HCT116 (cell line): ENCODE data around the gene FGF3. TPM values are rescaled to one million over a fixed set of nuclear protein-coding genes. Genes with fewer than 3 reads are reported as not detected.

ENCODE experiments used
- ATAC-seq: fragments of 200-7000 bp; cut with Tn5 transposase; 2 replicates; pipeline ENCODE4 v1.9.1; 2020; ENCODE audit warnings: mild to moderate bottlenecking, moderate library complexity
- BruUV-seq: library from RNA; stranded (reverse); fragments of 400-500 nt; replicated peaks from 2 replicates; lab custom pipeline; 2021; lab: Mats Ljungman, UMichigan
- CTCF ChIA-PET: fragments of 300-600 bp; sonication (Branson Sonifier 250); formaldehyde crosslinking; loops from one replicate; lab custom pipeline; 2021; ENCODE audit warnings: antibody characterized with exemption; lab: Charles Lee
- POLR2A ChIA-PET: fragments of 300-600, 350-600 bp; sonication (Branson Sonifier 250); formaldehyde crosslinking; loops from one replicate; lab custom pipeline; 2021; ENCODE audit warnings: antibody characterized with exemption; lab: Charles Lee
- RAD21 ChIA-PET, 2 experiments: fragments of 300-600 bp; sonication (Branson Sonifier 250); formaldehyde crosslinking; loops; one replicate each; lab custom pipeline; 2023; ENCODE audit warnings: low total read pairs in 2 of 2; ENCODE audit not compliant: uncharacterized antibody in 2 of 2, unreplicated experiment in 2 of 2, low non-redundant PET in 1 of 2; lab: Charles Lee
- DNase-seq: peaks from one replicate; pipeline ENCODE4 v3.0.0-alpha.2; 2010; ENCODE audit warnings: low read depth, low spot score
- H2AFZ ChIP-seq: fragments of 200-600 bp; shearing (Covaris generic), sonication (generic); 2 replicates; pipeline ENCODE4 v1.6.1; 2017; ENCODE audit warnings: low read depth, mixed run types, mixed read lengths, antibody characterized with exemption, low read length; ENCODE audit not compliant: poor library complexity, severe bottlenecking
- H3K27ac ChIP-seq: 2 replicates; pipeline ENCODE4 v1.5.1; 2012; ENCODE audit warnings: low read depth, low read length
- H3K27me3 ChIP-seq: fragments of 200-600 bp; sonication (generic); 2 replicates; pipeline ENCODE4 v1.6.1; 2016; ENCODE audit warnings: mixed run types, low read length, mixed read lengths; ENCODE audit not compliant: insufficient read depth
- H3K36me3 ChIP-seq, 2 experiments: fragments of 200-500 bp in 1 of 2; fragments of 200-600 bp in 1 of 2; sonication (Bioruptor generic) in 1 of 2; sonication (generic) in 1 of 2; 2 replicates each; pipeline versions ENCODE4 v1.5.1 to v1.6.1; 2014 to 2016; ENCODE audit warnings: low read length in 2 of 2, inconsistent platforms in 1 of 2, mixed read lengths in 1 of 2, mixed run types in 1 of 2; ENCODE audit not compliant: insufficient read depth in 2 of 2, control insufficient read depth in 1 of 2
- H3K4me1 ChIP-seq, 2 experiments: fragments of 200-600 bp in 1 of 2; sonication (generic) in 1 of 2; 2 replicates each; pipeline versions ENCODE4 v1.5.1 to v1.6.1; 2012 to 2017; ENCODE audit warnings: low read length in 2 of 2, inconsistent platforms in 1 of 2, mild to moderate bottlenecking in 1 of 2, mixed read lengths in 1 of 2, mixed run types in 1 of 2, moderate library complexity in 1 of 2; ENCODE audit not compliant: insufficient read depth in 2 of 2, control insufficient read depth in 1 of 2
- H3K4me2 ChIP-seq: fragments of 200-600 bp; sonication (generic); 2 replicates; pipeline ENCODE4 v1.6.1; 2017; ENCODE audit warnings: mixed run types, low read length, mixed read lengths
- H3K4me3 ChIP-seq, 2 experiments: fragments of 200-600 bp in 1 of 2; sonication (generic) in 1 of 2; replicated peaks in 1 of 2; 2 replicates each; pipeline ENCODE4 v1.5.1; 2011 to 2016; ENCODE audit warnings: low read length in 2 of 2, control low read depth in 1 of 2, low read depth in 1 of 2, mild to moderate bottlenecking in 1 of 2, mixed read lengths in 1 of 2, mixed run types in 1 of 2
- H3K79me2 ChIP-seq: fragments of 200-600 bp; sonication (generic); 2 replicates; pipeline ENCODE4 v1.6.1; 2017; ENCODE audit warnings: mild to moderate bottlenecking, mixed run types, low read length, moderate library complexity, mixed read lengths; ENCODE audit not compliant: insufficient read depth
- H3K9ac ChIP-seq: fragments of 200-600 bp; sonication (generic); 2 replicates; pipeline ENCODE4 v1.6.1; 2016; ENCODE audit warnings: low read length, mixed read lengths
- H3K9me2 ChIP-seq: fragments of 200-600 bp; sonication (generic), shearing (Covaris generic); 2 replicates; pipeline ENCODE4 v1.6.1; 2017; ENCODE audit warnings: mixed run types, mild to moderate bottlenecking, moderate library complexity; ENCODE audit not compliant: insufficient read depth
- H3K9me3 ChIP-seq, 2 experiments: fragments of 200-500 bp in 1 of 2; fragments of 200-600 bp in 1 of 2; sonication (Bioruptor generic) in 1 of 2; sonication (generic) in 1 of 2; 2 replicates each; pipeline ENCODE4 v1.6.1; 2014 to 2017; ENCODE audit warnings: low read length in 2 of 2, mixed read lengths in 2 of 2, inconsistent platforms in 1 of 2, low read depth in 1 of 2, mild to moderate bottlenecking in 1 of 2, mixed run types in 1 of 2, moderate library complexity in 1 of 2; ENCODE audit not compliant: control insufficient read depth in 1 of 2, insufficient read depth in 1 of 2
- H4K20me1 ChIP-seq: fragments of 200-600 bp; sonication (generic), shearing (Covaris generic); 2 replicates; pipeline ENCODE4 v1.6.1; 2017; ENCODE audit warnings: mixed run types, mild to moderate bottlenecking, moderate library complexity; ENCODE audit not compliant: insufficient read depth
- EZH2phosphoT487 ChIP-seq: fragments of 200-600 bp; IDR thresholded peaks from 2 replicates; pipeline ENCODE4 v1.6.1; 2018; ENCODE audit warnings: antibody characterized with exemption, borderline replicate concordance
- REST ChIP-seq: IDR thresholded peaks from 2 replicates; pipeline ENCODE4 v1.6.1; 2012; ENCODE audit warnings: low read depth
- ZFX ChIP-seq: fragments of 450-650 bp; IDR thresholded peaks from 2 replicates; pipeline ENCODE4 v1.6.1; 2017
- intact Hi-C: fragments of 100-400 bp; cut with micrococcal nuclease; formaldehyde crosslinking; loops from 2 replicates; pipeline ENCODE4 v1.10.0; 2022
- total RNA-seq: library from RNA; stranded (reverse); gene quantifications from one replicate; pipeline ENCODE4 v1.2.1, GENCODE V29; 2021; ENCODE audit not compliant: unreplicated experiment

The FGF3 gene
- total RNA-seq, 1 experiment from 2014 or later, result not detected

- no peak overlapping the region for H3K4me3 ChIP-seq
- BruUV-seq, result no TSS peak
- POLR2A ChIA-PET, result interaction anchor here (0.6 kb wide), 1 partner anchor 332 kb away, joined by 3 read pairs; no protein-coding TSS in a partner anchor
- no peaks in the 10 kb centered on the region for H3K9me2 ChIP-seq
- DNase-seq (no peak), ATAC-seq (no peak)
- no peak overlapping the region for H2AFZ ChIP-seq
- peaks cover 0 to 10% of the 10 kb centered on the region in 2 experiments; a peak in 2 of 4 replicates for H3K4me1 ChIP-seq
- H3K27ac ChIP-seq, result no peak overlapping the region
- H3K27me3 ChIP-seq, result no peaks in the 10 kb centered on the region
- intact Hi-C loops, result no loop called here
- no peaks in the 10 kb centered on the region for H3K79me2 ChIP-seq
- H3K9me3 ChIP-seq, result no peaks in the 10 kb centered on the region
- H3K4me2 ChIP-seq, result no peak overlapping the region
- no peaks in the 10 kb centered on the region for H4K20me1 ChIP-seq
- H3K9ac ChIP-seq, result no peak overlapping the region
- RAD21 ChIA-PET, result no interaction called here
- no peaks in the 10 kb centered on the region for H3K36me3 ChIP-seq
- CTCF ChIA-PET, result no interaction called here
- TF ChIP-seq EZH2phosphoT487 (no peak), ZFX (no peak), REST (no peak)
Measured at GRCh38 chr11:69864686-69865661, 45.8 kb upstream of the FGF3 start.
